Progenitor cell of endocrine pancreas (in vitro differentiated cells): Measurements from ENCODE around the gene USP6NL. TPM values are rescaled to one million over a fixed set of nuclear protein-coding genes. Genes with fewer than 3 reads are reported as not detected.

Source experiments
- DNase-seq: peaks from one replicate; pipeline ENCODE4 v3.0.0; 2021; ENCODE audit warnings: low spot score; ENCODE audit not compliant: unreplicated experiment
- H3K27ac Mint-ChIP-seq: 2 replicates; pipeline ENCODE4 v1.8.0; 2021; ENCODE audit warnings: mild to moderate bottlenecking, moderate library complexity, mixed read lengths
- H3K27me3 Mint-ChIP-seq: 2 replicates; pipeline ENCODE4 v1.8.0; 2021; ENCODE audit warnings: mixed read lengths
- H3K36me3 Mint-ChIP-seq: 2 replicates; pipeline ENCODE4 v1.8.0; 2022; ENCODE audit warnings: mixed read lengths; ENCODE audit not compliant: insufficient read depth
- H3K4me1 Mint-ChIP-seq: 2 replicates; pipeline ENCODE4 v1.8.0; 2021; ENCODE audit warnings: low read depth, mixed read lengths
- H3K4me3 Mint-ChIP-seq: 2 replicates; pipeline ENCODE4 v1.8.0; 2021; ENCODE audit warnings: low read depth, mild to moderate bottlenecking, moderate library complexity, mixed read lengths
- H3K9me3 Mint-ChIP-seq: 2 replicates; pipeline ENCODE4 v1.8.0; 2021; ENCODE audit warnings: low read depth, mixed read lengths
- CTCF ChIP-seq: fragments of 200-600 bp; sonication (generic); IDR thresholded peaks from one replicate; pipeline ENCODE4 v1.5.0; 2021; ENCODE audit warnings: antibody characterized with exemption, mild to moderate bottlenecking; ENCODE audit not compliant: unreplicated experiment
- total RNA-seq: library from RNA; stranded (reverse); gene quantifications from 2 replicates; pipeline ENCODE4 v1.2.1, GENCODE V29; 2021

The USP6NL gene
- total RNA-seq, 1 donor from 2014 or later: 37.3 TPM

- no peak for TF ChIP-seq CTCF
- H3K4me1 Mint-ChIP-seq: peaks cover 14% of the 10 kb centered on the region
- H3K4me3 Mint-ChIP-seq: no peak overlapping the region
- DNase-seq: no peak
- H3K9me3 Mint-ChIP-seq: no peaks in the 10 kb centered on the region
- no peaks in the 10 kb centered on the region for H3K27me3 Mint-ChIP-seq
- H3K27ac Mint-ChIP-seq: no peak overlapping the region
- no peaks in the 10 kb centered on the region for H3K36me3 Mint-ChIP-seq
Measured at GRCh38 chr10:11539191-11539868, 72.1 kb downstream of the USP6NL start.

GRCh38 chr10:11538834-11539190 lies 72.6 kb downstream of the USP6NL start:
- DNase-seq: no peak
- H3K27me3 Mint-ChIP-seq: no peaks in the 10 kb centered on the region
- TF ChIP-seq CTCF: no peak
- H3K36me3 Mint-ChIP-seq: no peaks in the 10 kb centered on the region
- peaks cover 19% of the 10 kb centered on the region for H3K4me1 Mint-ChIP-seq
- H3K9me3 Mint-ChIP-seq: no peaks in the 10 kb centered on the region
- H3K4me3 Mint-ChIP-seq: no peak overlapping the region
- no peak overlapping the region for H3K27ac Mint-ChIP-seq

- no peaks in the 10 kb centered on the region for H3K36me3 Mint-ChIP-seq
- no peak for DNase-seq
- no peak for TF ChIP-seq CTCF
- peaks cover 20% of the 10 kb centered on the region for H3K4me1 Mint-ChIP-seq
- no peak overlapping the region for H3K4me3 Mint-ChIP-seq
- H3K9me3 Mint-ChIP-seq: no peaks in the 10 kb centered on the region
- H3K27ac Mint-ChIP-seq: no peak overlapping the region
- no peaks in the 10 kb centered on the region for H3K27me3 Mint-ChIP-seq
Measured at GRCh38 chr10:11536228-11536627, 75.2 kb downstream of the USP6NL start.

GRCh38 chr10:11535346-11535959 lies 76.0 kb downstream of the USP6NL start:
- H3K9me3 Mint-ChIP-seq: no peaks in the 10 kb centered on the region
- no peak for DNase-seq
- H3K27ac Mint-ChIP-seq: no peak overlapping the region
- no peak for TF ChIP-seq CTCF
- H3K36me3 Mint-ChIP-seq: no peaks in the 10 kb centered on the region
- H3K27me3 Mint-ChIP-seq: no peaks in the 10 kb centered on the region
- no peak overlapping the region for H3K4me3 Mint-ChIP-seq
- H3K4me1 Mint-ChIP-seq: peaks cover 20% of the 10 kb centered on the region

GRCh38 chr10:11533328-11533781 lies 78.1 kb downstream of the USP6NL start:
- no peak for DNase-seq
- no peak overlapping the region for H3K27ac Mint-ChIP-seq
- no peaks in the 10 kb centered on the region for H3K9me3 Mint-ChIP-seq
- H3K4me3 Mint-ChIP-seq: no peak overlapping the region
- peak; percentile 33 for TF ChIP-seq CTCF
- H3K4me1 Mint-ChIP-seq: peaks cover 20% of the 10 kb centered on the region
- no peaks in the 10 kb centered on the region for H3K27me3 Mint-ChIP-seq
- no peaks in the 10 kb centered on the region for H3K36me3 Mint-ChIP-seq
